GM10248 (cell line): Measurements from ENCODE around the gene AARS1.
"Not testable (repeated sequence)": the region's sequence is repeated elsewhere in the genome, so short reads cannot be mapped to it uniquely, and the experiment has no call there.

Source experiments
- CTCF ChIA-PET: fragments of 300-600 bp; sonication (Branson Sonifier 250); formaldehyde crosslinking; extraction: SDS; loops from one replicate; lab custom pipeline; 2021; ENCODE audit warnings: antibody characterized with exemption; lab: Yijun Ruan, JAX
- POLR2A ChIA-PET: fragments of 350-650 bp; sonication (Branson Sonifier 250); formaldehyde crosslinking; extraction: SDS; loops from one replicate; lab custom pipeline; 2020; ENCODE audit warnings: antibody characterized with exemption; lab: Yijun Ruan, JAX
- DNase-seq: peaks from one replicate; pipeline ENCODE4 v3.0.0; 2012; ENCODE audit errors: extremely low spot score
- TF ChIP-seq, protein P1 (sequence below): IDR thresholded peaks from 2 replicates; pipeline ENCODE4 v1.5.1; 2012; ENCODE audit warnings: mild to moderate bottlenecking, low read depth; ENCODE audit errors: extremely low read depth, missing control alignments, control extremely low read depth

The AARS1 gene

DNA sequence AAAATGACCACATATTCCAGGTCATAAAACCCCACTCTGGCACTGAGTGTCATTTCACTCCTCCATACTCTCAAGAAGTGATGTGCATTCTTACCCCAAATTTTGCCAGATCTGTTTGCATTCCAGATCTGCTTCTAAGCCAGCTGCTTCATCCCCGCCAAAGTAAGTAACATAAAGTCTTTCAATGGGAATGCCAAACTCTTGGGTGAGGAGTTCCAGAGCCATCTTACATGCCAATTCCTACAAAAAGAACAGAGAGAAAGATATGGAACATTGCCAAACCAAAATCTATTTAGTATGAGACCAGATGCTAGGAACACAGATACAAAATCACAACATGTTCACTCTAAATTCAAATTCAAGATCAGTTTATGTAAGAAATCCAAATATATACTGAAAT is 12.9 kb downstream of the AARS1 start:
- TF ChIP-seq, protein P1, sequence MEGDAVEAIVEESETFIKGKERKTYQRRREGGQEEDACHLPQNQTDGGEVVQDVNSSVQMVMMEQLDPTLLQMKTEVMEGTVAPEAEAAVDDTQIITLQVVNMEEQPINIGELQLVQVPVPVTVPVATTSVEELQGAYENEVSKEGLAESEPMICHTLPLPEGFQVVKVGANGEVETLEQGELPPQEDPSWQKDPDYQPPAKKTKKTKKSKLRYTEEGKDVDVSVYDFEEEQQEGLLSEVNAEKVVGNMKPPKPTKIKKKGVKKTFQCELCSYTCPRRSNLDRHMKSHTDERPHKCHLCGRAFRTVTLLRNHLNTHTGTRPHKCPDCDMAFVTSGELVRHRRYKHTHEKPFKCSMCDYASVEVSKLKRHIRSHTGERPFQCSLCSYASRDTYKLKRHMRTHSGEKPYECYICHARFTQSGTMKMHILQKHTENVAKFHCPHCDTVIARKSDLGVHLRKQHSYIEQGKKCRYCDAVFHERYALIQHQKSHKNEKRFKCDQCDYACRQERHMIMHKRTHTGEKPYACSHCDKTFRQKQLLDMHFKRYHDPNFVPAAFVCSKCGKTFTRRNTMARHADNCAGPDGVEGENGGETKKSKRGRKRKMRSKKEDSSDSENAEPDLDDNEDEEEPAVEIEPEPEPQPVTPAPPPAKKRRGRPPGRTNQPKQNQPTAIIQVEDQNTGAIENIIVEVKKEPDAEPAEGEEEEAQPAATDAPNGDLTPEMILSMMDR = no peak
- POLR2A ChIA-PET = no interaction called here
- no peak for DNase-seq
- CTCF ChIA-PET = no interaction called here

- DNase-seq = no peak
- ChIA-PET POLR2A (interaction anchor here (1.9 kb wide), 1 partner anchor 17 kb away, joined by 9 read pairs; no protein-coding TSS in a partner anchor), CTCF (interaction anchor here (0.9 to 1.1 kb wide), 2 partner anchors 8 to 54 kb away, joined by 3 to 4 read pairs; no protein-coding TSS in a partner anchor)
- TF ChIP-seq, protein P1 = no peak
These were observed 17.6 kb downstream of the AARS1 start for GRCh38 chr16:70271696-70272095.

DNA sequence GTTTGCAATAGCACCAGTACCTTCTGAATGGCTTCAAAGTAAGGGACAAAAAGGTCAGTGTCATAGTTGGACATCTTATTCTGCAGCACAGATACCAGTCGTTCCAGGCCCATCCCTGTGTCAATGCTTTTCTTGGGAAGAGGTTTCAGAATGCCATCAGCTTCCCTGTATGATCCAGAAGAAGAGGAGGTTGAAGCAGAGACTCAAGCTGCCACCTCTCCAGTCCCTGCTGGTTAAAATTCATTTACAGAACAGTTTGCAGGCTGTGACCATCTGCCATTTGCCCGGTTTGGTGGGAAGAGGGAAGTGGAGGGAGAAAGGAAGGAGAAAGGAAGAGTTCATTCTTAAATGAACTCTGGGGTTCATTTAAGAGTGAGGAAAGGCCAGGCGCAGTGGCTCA is 19.1 kb downstream of the AARS1 start:
- POLR2A ChIA-PET = interaction anchor here (1.9 kb wide), 1 partner anchor 18 kb away, joined by 9 read pairs; no protein-coding TSS in a partner anchor
- TF ChIP-seq, protein P1 = no peak
- DNase-seq = no peak
- CTCF ChIA-PET = interaction anchor here (0.5 to 1.3 kb wide), 3 partner anchors 11 to 14 kb away, joined by 3 read pairs; no protein-coding TSS in a partner anchor

DNA sequence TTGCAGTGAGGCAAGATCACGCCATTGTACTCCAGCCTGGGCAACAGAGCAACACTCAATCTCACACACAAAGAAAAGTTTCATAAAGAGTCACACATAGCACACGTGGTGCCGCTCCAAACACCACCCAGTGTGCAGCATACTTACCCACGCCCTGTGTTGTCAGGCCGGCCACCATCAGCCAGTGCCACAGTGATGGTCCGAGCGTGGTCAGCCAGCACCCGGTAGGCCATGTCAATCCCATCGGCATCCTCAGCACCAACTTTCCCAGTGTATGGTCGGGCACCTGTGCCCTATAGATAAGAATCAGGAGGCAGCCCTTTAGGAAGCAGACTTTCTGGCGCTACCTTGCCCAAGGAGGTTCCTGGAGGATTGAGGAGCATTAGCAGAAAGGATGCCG is 19.8 kb downstream of the AARS1 start:
- POLR2A ChIA-PET = no interaction called here
- CTCF ChIA-PET = interaction anchor here (0.5 to 1.3 kb wide), 4 partner anchors 11 to 16 kb away, joined by 3 read pairs; no protein-coding TSS in a partner anchor
- DNase-seq = no peak
- TF ChIP-seq, protein P1 = no peak

GRCh38 chr16:70267922-70268321 is 21.4 kb downstream of the AARS1 start:
- CTCF ChIA-PET = interaction anchor here (0.8 to 2.8 kb wide), 16 partner anchors 9 to 209 kb away, joined by 3 to 12 read pairs (median 5); partner anchors contain the start of genes AARS1, DDX19B and EXOSC6
- POLR2A ChIA-PET, DNase-seq: not testable (repeated sequence)

DNA sequence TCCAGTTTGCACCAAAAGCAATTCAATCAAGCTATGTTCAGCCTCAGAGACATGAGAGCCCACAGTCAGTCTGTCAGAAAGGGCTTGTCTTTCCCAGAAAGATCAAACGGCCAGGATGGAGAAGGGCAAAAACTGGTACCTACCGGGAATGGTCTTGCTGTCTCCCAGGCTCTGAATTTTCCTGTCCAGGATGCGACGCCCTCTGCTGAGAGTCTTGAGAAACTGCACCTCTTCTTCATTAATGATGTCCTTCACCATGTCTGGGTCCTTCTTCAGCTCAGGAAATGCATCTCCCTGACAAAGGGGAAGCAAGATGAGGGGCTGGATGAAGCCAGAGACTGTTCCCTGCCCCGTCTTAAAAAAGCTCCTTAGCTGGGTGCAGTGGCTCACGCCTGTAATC is 21.8 kb downstream of the AARS1 start:
- CTCF ChIA-PET = interaction anchor here (0.8 to 2.8 kb wide), 16 partner anchors 9 to 210 kb away, joined by 3 to 12 read pairs (median 5); partner anchors contain the start of genes AARS1, DDX19B and EXOSC6
- TF ChIP-seq, protein P1 = peak; percentile 34
- DNase-seq = no peak
- POLR2A ChIA-PET = interaction anchor here (0.6 kb wide), 1 partner anchor 18 kb away, joined by 3 read pairs; no protein-coding TSS in a partner anchor

DNA sequence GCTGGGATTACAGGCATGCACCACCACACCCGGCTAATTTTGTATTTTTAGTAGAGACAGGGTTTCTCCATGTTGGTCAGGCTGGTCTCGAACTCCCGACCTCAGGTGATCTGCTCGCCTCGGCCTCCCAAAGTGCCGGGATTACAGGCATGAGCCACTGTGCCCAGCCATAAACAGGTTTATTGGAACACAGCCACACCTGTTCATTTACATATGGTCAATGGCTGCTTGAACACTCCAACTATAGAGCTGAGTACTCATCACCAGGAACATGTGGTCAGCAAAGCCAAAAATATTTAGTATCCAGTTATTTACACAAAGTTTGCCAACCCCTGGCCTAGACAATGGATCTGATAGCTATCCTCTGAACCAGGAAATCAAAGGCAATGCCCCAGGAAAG is 29.4 kb downstream of the AARS1 start:
- ChIA-PET POLR2A (interaction anchor here (1.3 kb wide), 1 partner anchor 9 kb away, joined by 3 read pairs; the partner anchor contains the start of gene EXOSC6), CTCF (interaction anchor here (2.2 to 5.7 kb wide), 2 partner anchors 7 to 8 kb away, joined by 11 to 38 read pairs; partner anchors contain the start of gene EXOSC6)
- not testable (repeated sequence) for DNase-seq
